ENCODE results near the gene LCK. TPM values are rescaled to one million over a fixed set of nuclear protein-coding genes. Genes with fewer than 3 reads are reported as not detected.

The LCK gene
- total RNA-seq, 6 experiments from 2014 or later, result 0.73 to 1.7 (median 1.1) TPM

- Histone ChIP-seq H3K4me3 (peak overlapping the region; percentile 55 to 65 (median 55)), H3K36me3 (peaks cover 0 to 36% (median 6%) of the 10 kb centered on the region in 4 donors), H3K9me3 (no peaks in the 10 kb centered on the region), H3K4me1 (peaks cover 0 to 9% (median 0%) of the 10 kb centered on the region in 4 donors), H3K27ac (peak overlapping the region in 1 of 3 donors; percentile 50), H3K27me3 (no peaks in the 10 kb centered on the region)
- no peak for DNase-seq
- intact Hi-C loops (cut with DNase I), result no loop called here
- ATAC-seq, result peak in 1 of 4 donors; percentile 10
- 35% methylated on average over 5 of the region's 9 CpGs for WGBS (ENCODE audit: insufficient coverage, low coverage, low lambda C conversion rate, missing lambda C conversion rate)
- TF ChIP-seq CTCF (IDR thresholded peaks at IDR 0.05) (no peak), POLR2A (IDR thresholded peaks at IDR 0.05) (no peak)
These were observed 83.3 kb downstream of the LCK start for GRCh38 chr1:32334274-32334861.

GRCh38 chr1:32334864-32335534, 83.9 kb downstream of the LCK start:
- TF ChIP-seq POLR2A (IDR thresholded peaks at IDR 0.05) (no peak), CTCF (IDR thresholded peaks at IDR 0.05) (peak; percentile 50 to 64 (median 54))
- H3K27ac ChIP-seq, result peak overlapping the region; percentile 50 to 73 (median 52)
- peak; percentile 52 to 60 (median 55) for ATAC-seq

GRCh38 chr1:32335535-32335789, 84.4 kb downstream of the LCK start:
- Histone ChIP-seq H3K4me1 (peaks cover 0 to 9% (median 0%) of the 10 kb centered on the region in 4 donors), H3K27me3 (no peaks in the 10 kb centered on the region), H3K9me3 (no peaks in the 10 kb centered on the region), H3K36me3 (peaks cover 0 to 26% (median 6%) of the 10 kb centered on the region in 4 donors), H3K4me3 (peak overlapping the region; percentile 55 to 65 (median 55)), H3K27ac (peak overlapping the region; percentile 50 to 73 (median 52))
- 0% methylated on average over 3 of the region's 34 CpGs for WGBS (ENCODE audit: insufficient coverage, low coverage, low lambda C conversion rate, missing lambda C conversion rate)
- DNase-seq (no peak), ATAC-seq (peak; percentile 1 to 14 (median 4))
- intact Hi-C loops (cut with DNase I), result no loop called here
- TF ChIP-seq CTCF (IDR thresholded peaks at IDR 0.05), result no peak
- TF ChIP-seq POLR2A (IDR thresholded peaks at IDR 0.05), result no peak

More at GRCh38 chr1:32334864-32335534, 83.9 kb downstream of the LCK start:
- peak overlapping the region; percentile 55 to 65 (median 55) for H3K4me3 ChIP-seq
- H3K9me3 ChIP-seq, result no peaks in the 10 kb centered on the region
- no peaks in the 10 kb centered on the region for H3K27me3 ChIP-seq
- peaks cover 0 to 30% (median 6%) of the 10 kb centered on the region in 4 donors for H3K36me3 ChIP-seq
- WGBS (ENCODE audit: insufficient coverage, low coverage, low lambda C conversion rate, missing lambda C conversion rate), result 0% methylated on average over 25 of the region's 46 CpGs
- H3K4me1 ChIP-seq, result peaks cover 0 to 9% (median 0%) of the 10 kb centered on the region in 4 donors
- peak; percentile 63 to 68 (median 68) for DNase-seq
- intact Hi-C loops (cut with DNase I), result no loop called here

Small RNA genes lying within 50 kb of the gene (small RNA-seq; reads per million reads assigned to genes)
- gene RF00017 (0 reads per million in 2 experiments), gene RF00019 (0 reads per million in 2 experiments)

Other genes starting within 250 kb of the LCK start
- 10 to 100 TPM; 22.8 to 38.2 (median 34.0) TPM for gene KHDRBS1, start 237.4 kb upstream of the LCK start, total RNA-seq
- gene TMEM39B, start 178.3 kb upstream of the LCK start, total RNA-seq, result 10 to 100 TPM in 1 of 6 experiments, 1 to 10 TPM in 5; 4.0 to 10.3 (median 6.3) TPM
- gene KPNA6, start 143.2 kb upstream of the LCK start, total RNA-seq, result 10 to 100 TPM; 23.4 to 44.6 (median 34.0) TPM
- 10 to 100 TPM; 26.0 to 39.6 (median 33.5) TPM for gene TXLNA, start 71.6 kb upstream of the LCK start, total RNA-seq
- 1 to 10 TPM in 2 of 6 experiments, under 1 TPM in 4; 0.56 to 1.3 (median 0.68) TPM for gene CCDC28B, start 50.7 kb upstream of the LCK start, total RNA-seq
- under 1 TPM; 0.27 to 0.87 (median 0.41) TPM for gene IQCC, start 45.6 kb upstream of the LCK start, total RNA-seq
- gene DCDC2B, start 42.2 kb upstream of the LCK start, total RNA-seq, result not detected
- gene TMEM234, start 28.9 kb upstream of the LCK start, total RNA-seq, result 1 to 10 TPM; 3.4 to 7.2 (median 5.9) TPM
- gene EIF3I, start 28.9 kb upstream of the LCK start, total RNA-seq, result 100 to 1,000 TPM in 2 of 6 experiments, 10 to 100 TPM in 4; 67.5 to 130 (median 71.9) TPM
- 1 to 10 TPM; 1.3 to 9.4 (median 5.2) TPM for gene FAM167B, start 4.0 kb upstream of the LCK start, total RNA-seq
- gene HDAC1, start 40.8 kb downstream of the LCK start, total RNA-seq, result 10 to 100 TPM; 24.0 to 40.6 (median 32.4) TPM
- 10 to 100 TPM in 5 of 6 experiments, 1 to 10 TPM in 1; 10.0 to 24.4 (median 14.2) TPM for gene MARCKSL1, start 85.0 kb downstream of the LCK start, total RNA-seq
- gene FAM229A, start 111.2 kb downstream of the LCK start, total RNA-seq, result 1 to 10 TPM; 1.3 to 7.8 (median 5.3) TPM
- gene TSSK3, start 111.3 kb downstream of the LCK start, total RNA-seq, result 1 to 10 TPM in 2 of 6 experiments, under 1 TPM in 4; 0.49 to 1.6 (median 0.85) TPM
- gene BSDC1, start 143.2 kb downstream of the LCK start, total RNA-seq, result 10 to 100 TPM; 44.5 to 73.1 (median 62.1) TPM
- not detected for gene ZBTB8B, start 213.8 kb downstream of the LCK start, total RNA-seq